GM12873 (cell line): ENCODE measurements around the gene SCRN1.

ENCODE experiments used
- CTCF ChIP-seq: IDR thresholded peaks from 2 replicates; pipeline ENCODE4 v1.5.1; 2012; ENCODE audit warnings: low read depth, mild to moderate bottlenecking, moderate library complexity, low read length, control low read depth; ENCODE audit not compliant: insufficient read depth; ENCODE audit errors: missing control alignments

SCRN1 gene

GRCh38 chr7:29917641-29918040, 72.0 kb downstream of the SCRN1 start:
- TF ChIP-seq CTCF: no peak

- TF ChIP-seq CTCF: no peak
Observed at GRCh38 chr7:29915481-29916215, 74.0 kb downstream of the SCRN1 start.

GRCh38 chr7:29914180-29914579, 75.4 kb downstream of the SCRN1 start:
- TF ChIP-seq CTCF: no peak

GRCh38 chr7:29906200-29907022, 83.2 kb downstream of the SCRN1 start:
- no peak for TF ChIP-seq CTCF

- TF ChIP-seq CTCF: no peak
Observed at GRCh38 chr7:29900745-29901144, 88.9 kb downstream of the SCRN1 start.

- no peak for TF ChIP-seq CTCF
Observed at GRCh38 chr7:29898301-29898700, 91.3 kb downstream of the SCRN1 start.

- TF ChIP-seq CTCF: no peak
Observed at GRCh38 chr7:29896685-29897411, 92.8 kb downstream of the SCRN1 start.
